Nephron (organoid): ENCODE results near the gene ARFGAP1.
"Not testable (repeated sequence)": the region's sequence is repeated elsewhere in the genome, so short reads cannot be mapped to it uniquely, and the experiment has no call there.

Source experiments
- H3K27ac Mint-ChIP-seq, 3 experiments: 2 replicates each; pipeline ENCODE4 v1.8.0; 2020; ENCODE audit warnings: mixed read lengths in 3 of 3, mild to moderate bottlenecking in 2 of 3, moderate library complexity in 1 of 3
- H3K27me3 Mint-ChIP-seq: 2 replicates; pipeline ENCODE4 v1.8.0; 2021; ENCODE audit warnings: low read depth, mild to moderate bottlenecking, moderate library complexity, mixed read lengths
- H3K36me3 Mint-ChIP-seq: 2 replicates; pipeline ENCODE4 v1.8.0; 2020; ENCODE audit warnings: low read depth, mixed read lengths
- H3K4me1 Mint-ChIP-seq: 2 replicates; pipeline ENCODE4 v1.8.0; 2020; ENCODE audit warnings: mixed read lengths
- H3K4me3 Mint-ChIP-seq, 3 experiments: 2 replicates each; pipeline ENCODE4 v1.8.0; 2020; ENCODE audit warnings: mild to moderate bottlenecking in 3 of 3, mixed read lengths in 3 of 3, moderate library complexity in 2 of 3
- H3K9me3 Mint-ChIP-seq: 2 replicates; pipeline ENCODE4 v1.8.0; 2020; ENCODE audit warnings: mixed read lengths
- TF ChIP-seq, protein P1 (sequence below), 3 experiments: fragments of 200-600 bp; sonication (generic); IDR thresholded peaks; one replicate each; pipeline ENCODE4 v1.5.0; 2021; ENCODE audit warnings: antibody characterized with exemption in 3 of 3; ENCODE audit not compliant: unreplicated experiment in 3 of 3

The ARFGAP1 gene

DNA sequence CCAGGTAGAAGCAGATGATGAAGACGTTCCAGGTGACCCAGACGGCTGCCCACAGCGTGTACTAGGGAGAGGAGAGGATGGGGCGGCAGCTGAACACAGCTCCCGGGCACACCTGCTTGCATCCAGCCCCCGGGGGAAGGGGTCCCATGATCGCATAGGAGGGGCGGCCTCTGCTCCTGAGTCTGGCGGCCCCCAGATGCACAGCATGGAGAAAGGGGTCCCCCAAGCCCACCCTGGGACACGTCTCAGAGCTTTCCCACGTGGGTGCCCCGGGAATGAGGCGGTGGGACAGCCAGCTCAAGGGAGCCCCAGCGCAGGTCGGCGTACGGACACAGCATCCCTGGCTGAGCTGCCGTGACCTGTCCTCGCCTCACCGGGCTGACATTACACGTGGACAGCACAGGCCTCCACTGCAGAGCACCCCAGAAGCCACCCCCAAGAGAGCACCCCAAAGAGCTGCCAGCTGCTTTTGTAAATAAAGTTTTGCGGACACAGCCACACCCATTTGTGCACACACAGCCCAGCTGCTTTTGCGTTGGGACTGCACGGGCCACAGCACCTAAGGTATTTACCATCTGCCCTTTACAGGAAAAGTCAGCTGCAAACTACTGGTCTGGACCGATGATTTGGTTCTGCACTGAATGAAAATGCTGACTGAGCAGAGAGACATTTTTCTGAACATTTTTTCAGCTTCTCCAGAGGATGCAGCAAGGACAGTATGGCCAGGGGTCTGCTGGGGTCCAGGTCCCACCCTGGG lies 23.6 kb upstream of the ARFGAP1 start:
- TF ChIP-seq, protein P1, sequence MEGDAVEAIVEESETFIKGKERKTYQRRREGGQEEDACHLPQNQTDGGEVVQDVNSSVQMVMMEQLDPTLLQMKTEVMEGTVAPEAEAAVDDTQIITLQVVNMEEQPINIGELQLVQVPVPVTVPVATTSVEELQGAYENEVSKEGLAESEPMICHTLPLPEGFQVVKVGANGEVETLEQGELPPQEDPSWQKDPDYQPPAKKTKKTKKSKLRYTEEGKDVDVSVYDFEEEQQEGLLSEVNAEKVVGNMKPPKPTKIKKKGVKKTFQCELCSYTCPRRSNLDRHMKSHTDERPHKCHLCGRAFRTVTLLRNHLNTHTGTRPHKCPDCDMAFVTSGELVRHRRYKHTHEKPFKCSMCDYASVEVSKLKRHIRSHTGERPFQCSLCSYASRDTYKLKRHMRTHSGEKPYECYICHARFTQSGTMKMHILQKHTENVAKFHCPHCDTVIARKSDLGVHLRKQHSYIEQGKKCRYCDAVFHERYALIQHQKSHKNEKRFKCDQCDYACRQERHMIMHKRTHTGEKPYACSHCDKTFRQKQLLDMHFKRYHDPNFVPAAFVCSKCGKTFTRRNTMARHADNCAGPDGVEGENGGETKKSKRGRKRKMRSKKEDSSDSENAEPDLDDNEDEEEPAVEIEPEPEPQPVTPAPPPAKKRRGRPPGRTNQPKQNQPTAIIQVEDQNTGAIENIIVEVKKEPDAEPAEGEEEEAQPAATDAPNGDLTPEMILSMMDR (IDR thresholded peaks at IDR 0.05; ENCODE audit: unreplicated experiment in 3 of 3), result no peak
- H3K4me3 Mint-ChIP-seq, result peak overlapping the region; percentile 48 to 56 (median 55)
- no peaks in the 10 kb centered on the region for H3K9me3 Mint-ChIP-seq
- no peaks in the 10 kb centered on the region for H3K36me3 Mint-ChIP-seq
- peaks cover 23% of the 10 kb centered on the region for H3K27me3 Mint-ChIP-seq
- H3K4me1 Mint-ChIP-seq, result peaks cover 35% of the 10 kb centered on the region
- peak overlapping the region; percentile 59 to 94 (median 70) for H3K27ac Mint-ChIP-seq

DNA sequence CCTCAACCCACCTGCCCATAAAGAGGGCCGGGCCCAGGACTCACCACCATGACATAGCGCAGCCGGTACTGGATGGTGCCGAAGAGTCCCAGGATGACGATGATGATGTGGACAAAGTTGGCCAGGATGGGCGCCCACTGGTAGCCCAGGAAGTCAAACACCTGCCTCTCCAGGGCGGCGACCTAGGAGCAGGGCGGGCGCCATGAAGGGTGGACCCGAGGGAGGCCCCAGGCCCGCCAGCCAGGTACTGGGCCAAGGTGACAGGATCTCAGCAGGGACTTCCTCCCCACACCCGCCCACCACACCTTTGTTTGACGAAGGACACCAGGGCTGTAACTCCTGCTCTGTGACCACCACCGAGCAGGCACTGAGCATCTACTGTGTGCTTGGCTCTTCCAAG lies 22.7 kb upstream of the ARFGAP1 start:
- no peak overlapping the region for H3K4me3 Mint-ChIP-seq
- H3K36me3 Mint-ChIP-seq, result no peaks in the 10 kb centered on the region
- H3K27me3 Mint-ChIP-seq, result peaks cover 23% of the 10 kb centered on the region

DNA sequence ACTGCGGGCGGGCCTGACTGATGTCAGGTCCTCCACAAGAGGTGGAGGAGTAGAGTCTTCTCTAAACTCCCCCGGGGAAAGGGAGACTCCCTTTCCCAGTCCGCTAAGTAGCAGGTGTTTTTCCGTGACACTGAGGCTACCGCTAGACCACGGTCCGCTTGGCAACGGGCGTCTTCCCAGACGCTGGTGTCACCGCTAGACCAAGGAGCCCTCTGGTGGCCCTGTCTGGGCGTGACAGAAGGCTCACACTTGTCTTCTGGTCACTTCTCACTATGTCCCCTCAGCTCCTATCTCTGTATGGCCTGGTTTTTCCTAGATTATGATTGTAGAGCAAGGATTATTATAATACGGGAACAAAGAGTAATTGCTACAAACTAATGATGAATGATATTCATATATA lies 21.3 kb upstream of the ARFGAP1 start:
- TF ChIP-seq, protein P1 (IDR thresholded peaks at IDR 0.05; ENCODE audit: unreplicated experiment in 3 of 3), result peak in 2 of 3 experiments; percentile 22 to 51
- Mint-ChIP-seq H3K27me3 (peaks cover 26% of the 10 kb centered on the region), H3K4me3 (peak overlapping the region; percentile 59 to 82 (median 75)), H3K27ac (peak overlapping the region; percentile 45 to 87 (median 73)), H3K4me1 (peaks cover 51% of the 10 kb centered on the region)
- H3K36me3 Mint-ChIP-seq, H3K9me3 Mint-ChIP-seq: not testable (repeated sequence)

More for the DNA sequence above, 22.7 kb upstream of the ARFGAP1 start:
- TF ChIP-seq, protein P1 (IDR thresholded peaks at IDR 0.05; ENCODE audit: unreplicated experiment in 3 of 3), result no peak
- peak overlapping the region in 1 of 3 experiments; percentile 70 for H3K27ac Mint-ChIP-seq
- H3K9me3 Mint-ChIP-seq, result no peaks in the 10 kb centered on the region
- H3K4me1 Mint-ChIP-seq, result peaks cover 37% of the 10 kb centered on the region

DNA sequence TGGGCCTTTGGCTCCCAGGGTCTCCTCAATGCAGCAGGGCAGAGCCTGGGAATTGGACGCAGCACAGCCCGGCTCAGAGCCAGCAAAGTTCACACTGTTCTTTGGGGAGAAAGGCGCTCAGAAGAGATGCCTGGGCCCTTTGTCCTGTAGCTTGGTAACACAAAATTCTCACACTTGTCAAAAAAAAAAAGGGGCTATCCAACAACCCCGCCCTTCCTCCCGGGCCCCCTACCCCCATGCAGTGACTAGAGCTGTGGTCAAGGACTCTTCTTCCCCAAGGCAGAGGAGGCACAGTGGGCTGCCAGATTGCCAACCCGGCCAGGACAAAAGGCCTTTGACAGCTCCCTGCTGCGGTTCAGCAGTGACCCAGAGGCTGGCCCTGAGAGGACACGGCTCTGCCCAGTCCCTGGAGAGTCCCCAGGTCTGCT lies 20.3 kb upstream of the ARFGAP1 start:
- Mint-ChIP-seq H3K4me1 (peaks cover 61% of the 10 kb centered on the region), H3K27ac (peak overlapping the region in 1 of 3 experiments; percentile 84), H3K27me3 (peaks cover 31% of the 10 kb centered on the region), H3K36me3 (no peaks in the 10 kb centered on the region), H3K4me3 (peak overlapping the region; percentile 77 to 88 (median 81)), H3K9me3 (no peaks in the 10 kb centered on the region)
- TF ChIP-seq, protein P1 (IDR thresholded peaks at IDR 0.05; ENCODE audit: unreplicated experiment in 3 of 3), result no peak

DNA sequence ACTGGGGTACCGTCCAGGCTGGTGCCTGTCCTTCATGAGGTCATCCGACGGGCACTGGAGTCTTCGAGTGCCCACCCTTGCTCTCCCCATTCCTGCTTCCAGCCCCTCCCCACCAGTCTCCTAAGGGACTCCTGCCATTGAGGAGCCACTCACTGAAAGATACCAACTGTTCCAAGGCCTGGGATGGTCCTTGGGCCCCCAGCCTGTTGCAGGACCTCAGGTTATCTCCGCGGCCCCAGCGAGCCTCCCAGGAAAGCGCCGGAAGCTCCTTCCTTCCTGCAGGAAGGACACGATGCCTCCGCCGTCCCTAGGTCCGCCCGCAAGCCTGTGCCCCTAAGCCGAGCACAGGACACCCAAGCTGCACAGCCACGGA lies 19.6 kb upstream of the ARFGAP1 start:
- peaks cover 31% of the 10 kb centered on the region for H3K27me3 Mint-ChIP-seq
- no peaks in the 10 kb centered on the region for H3K9me3 Mint-ChIP-seq
- peak overlapping the region; percentile 77 to 88 (median 81) for H3K4me3 Mint-ChIP-seq
- H3K27ac Mint-ChIP-seq, result peak overlapping the region; percentile 17 to 84 (median 73)
- no peaks in the 10 kb centered on the region for H3K36me3 Mint-ChIP-seq
- TF ChIP-seq, protein P1 (IDR thresholded peaks at IDR 0.05; ENCODE audit: unreplicated experiment in 3 of 3), result no peak
- peaks cover 68% of the 10 kb centered on the region for H3K4me1 Mint-ChIP-seq
